H1 (cell line): ENCODE data around the gene PI4KB. TPM values are rescaled to one million over a fixed set of nuclear protein-coding genes. Genes with fewer than 3 reads are reported as not detected.

Source experiments
- CTCF ChIA-PET: fragments of 300-600 bp; sonication (Branson Sonifier 250); formaldehyde crosslinking; loops from one replicate; lab custom pipeline; 2021; ENCODE audit not compliant: partially characterized antibody; lab: Charles Lee
- POLR2A ChIA-PET: fragments of 300-600 bp; sonication (Branson Sonifier 250); formaldehyde crosslinking; loops from one replicate; lab custom pipeline; 2021; ENCODE audit warnings: inconsistent platforms; ENCODE audit not compliant: partially characterized antibody; lab: Charles Lee
- DNase-seq, 2 experiments: peaks; one replicate each; pipeline versions ENCODE4 v3.0.0 to v3.0.0-alpha.2; 2010 to 2022; ENCODE audit warnings: low spot score in 2 of 2, low read depth in 1 of 2, mixed read lengths in 1 of 2
- FAIRE-seq: peaks from 2 replicates; lab custom pipeline; 2011; peaks lifted over from hg19 to GRCh38; lab: Jason Lieb, UNC
- H2AFZ ChIP-seq: 2 replicates; pipeline ENCODE4 v1.8.1; 2012; ENCODE audit warnings: low read length, inconsistent platforms
- H2AK5ac ChIP-seq: 2 replicates; pipeline ENCODE4 v1.6.1; 2013; ENCODE audit warnings: low read depth, low read length
- H2BK120ac ChIP-seq: replicated peaks from 2 replicates; pipeline ENCODE3; 2013; ENCODE audit warnings: low read depth, low read length, inconsistent platforms
- H2BK12ac ChIP-seq: 2 replicates; pipeline ENCODE4 v1.6.1; 2013; ENCODE audit warnings: low read depth, low read length
- H2BK15ac ChIP-seq: 2 replicates; pipeline ENCODE4 v1.6.1; 2013; ENCODE audit warnings: low read length
- H2BK20ac ChIP-seq: 2 replicates; pipeline ENCODE4 v1.6.1; 2013; ENCODE audit warnings: low read length
- H2BK5ac ChIP-seq: 2 replicates; pipeline ENCODE4 v1.6.1; 2013; ENCODE audit warnings: low read depth, low read length
- H3K14ac ChIP-seq: 2 replicates; pipeline ENCODE4 v1.6.1; 2013; ENCODE audit warnings: inconsistent platforms; ENCODE audit not compliant: insufficient read length
- H3K18ac ChIP-seq: 2 replicates; pipeline ENCODE4 v1.6.1; 2013; ENCODE audit warnings: low read length; ENCODE audit errors: extremely low read depth
- H3K23ac ChIP-seq: 2 replicates; pipeline ENCODE4 v1.6.1; 2013; ENCODE audit warnings: inconsistent platforms; ENCODE audit not compliant: insufficient read length
- H3K23me2 ChIP-seq: 2 replicates; pipeline ENCODE4 v1.6.1; 2013; ENCODE audit warnings: low read depth, low read length
- H3K27ac ChIP-seq: 2 replicates; pipeline ENCODE4 v1.6.1; 2011; ENCODE audit warnings: low read depth, low read length, inconsistent platforms
- H3K27me3 ChIP-seq, 4 experiments: replicated peaks in 1 of 4; 1 replicate in 1 of 4; 2 replicates in 3 of 4; pipeline versions ENCODE4 v1.6.1 to v1.8.1; 2011 to 2013; ENCODE audit warnings: low read length in 3 of 4, mild to moderate bottlenecking in 3 of 4, inconsistent platforms in 2 of 4, mixed read lengths in 2 of 4, moderate library complexity in 1 of 4; ENCODE audit not compliant: control insufficient read depth in 3 of 4, insufficient read depth in 3 of 4; ENCODE audit errors: extremely low read depth in 1 of 4
- H3K36me3 ChIP-seq, 4 experiments: 2 replicates each; pipeline versions ENCODE4 v1.6.1 to v1.8.1; 2011 to 2013; ENCODE audit warnings: mild to moderate bottlenecking in 4 of 4, low read length in 3 of 4, moderate library complexity in 2 of 4, control low read depth in 1 of 4, inconsistent platforms in 1 of 4; ENCODE audit not compliant: insufficient read depth in 4 of 4, control insufficient read depth in 2 of 4
- H3K4ac ChIP-seq: replicated peaks from 2 replicates; pipeline ENCODE3; 2013; ENCODE audit warnings: low read length, low read depth, mixed read lengths, inconsistent platforms; ENCODE audit not compliant: insufficient read length
- H3K4me1 ChIP-seq, 4 experiments: replicated peaks in 1 of 4; 1 replicate in 1 of 4; 2 replicates in 3 of 4; pipeline versions ENCODE4 v1.6.1 to v1.8.1; 2011 to 2013; ENCODE audit warnings: low read length in 3 of 4, inconsistent platforms in 2 of 4, mixed read lengths in 1 of 4; ENCODE audit not compliant: insufficient read depth in 4 of 4, control insufficient read depth in 3 of 4
- H3K4me2 ChIP-seq, 2 experiments: 2 replicates each; pipeline versions ENCODE4 v1.6.1 to v1.8.1; 2011 to 2013; ENCODE audit warnings: low read depth in 2 of 2, low read length in 2 of 2, control low read depth in 1 of 2, inconsistent platforms in 1 of 2, mild to moderate bottlenecking in 1 of 2; ENCODE audit not compliant: insufficient read depth in 1 of 2
- H3K4me3 ChIP-seq, 4 experiments: fragments of 200-600, 300-600 bp in 1 of 4; sonication (generic), shearing (Covaris generic), sonication (Bioruptor Twin) in 1 of 4; 2 replicates each; pipeline versions ENCODE4 v1.5.1 to v1.8.1; 2011 to 2016; ENCODE audit warnings: low read length in 4 of 4, low read depth in 3 of 4, control low read depth in 2 of 4, inconsistent platforms in 2 of 4, mild to moderate bottlenecking in 2 of 4, mixed read lengths in 1 of 4, moderate library complexity in 1 of 4; ENCODE audit not compliant: insufficient read depth in 2 of 4; ENCODE audit errors: extremely low read depth in 1 of 4
- H3K56ac ChIP-seq: replicated peaks from 2 replicates; pipeline ENCODE3; 2013; ENCODE audit warnings: low read depth, mild to moderate bottlenecking, mixed read lengths, low read length, inconsistent platforms; ENCODE audit not compliant: insufficient read length
- H3K79me1 ChIP-seq: 2 replicates; pipeline ENCODE4 v1.6.1; 2013; ENCODE audit warnings: low read depth, low read length, control low read depth
- H3K79me2 ChIP-seq, 2 experiments: 2 replicates each; pipeline versions ENCODE4 v1.6.1 to v1.8.1; 2012 to 2013; ENCODE audit warnings: low read length in 2 of 2, mild to moderate bottlenecking in 2 of 2, inconsistent platforms in 1 of 2; ENCODE audit not compliant: insufficient read depth in 2 of 2, control insufficient read depth in 1 of 2
- H3K9ac ChIP-seq, 4 experiments: replicated peaks in 1 of 4; 1 replicate in 1 of 4; 2 replicates in 3 of 4; pipeline versions ENCODE4 v1.6.1 to v1.8.1; 2011 to 2013; ENCODE audit warnings: low read depth in 3 of 4, low read length in 3 of 4, control low read depth in 2 of 4, mild to moderate bottlenecking in 2 of 4, moderate library complexity in 2 of 4, inconsistent platforms in 1 of 4; ENCODE audit errors: extremely low read depth in 1 of 4
- H3K9me3 ChIP-seq, 2 experiments: 2 replicates each; pipeline versions ENCODE4 v1.6.1 to v1.8.1; 2012 to 2013; ENCODE audit warnings: mild to moderate bottlenecking in 2 of 2, moderate library complexity in 2 of 2, control low read depth in 1 of 2, inconsistent platforms in 1 of 2, low read depth in 1 of 2, low read length in 1 of 2, mixed read lengths in 1 of 2; ENCODE audit not compliant: insufficient read depth in 2 of 2
- H4K20me1 ChIP-seq, 2 experiments: replicated peaks in 1 of 2; 2 replicates each; pipeline versions ENCODE3 to v1.8.1; 2011 to 2013; ENCODE audit warnings: inconsistent platforms in 2 of 2, low read length in 2 of 2, mild to moderate bottlenecking in 1 of 2; ENCODE audit not compliant: insufficient read depth in 2 of 2, control insufficient read depth in 1 of 2
- H4K5ac ChIP-seq: 2 replicates; pipeline ENCODE4 v1.6.1; 2013; ENCODE audit warnings: low read length, low read depth, mixed read lengths, inconsistent platforms; ENCODE audit not compliant: insufficient read length
- H4K8ac ChIP-seq: 2 replicates; pipeline ENCODE4 v1.8.0; 2013; ENCODE audit warnings: mild to moderate bottlenecking, moderate library complexity, low read length, inconsistent platforms; ENCODE audit not compliant: insufficient read depth; ENCODE audit errors: extremely low read depth
- H4K91ac ChIP-seq: replicated peaks from 2 replicates; pipeline ENCODE3; 2013; ENCODE audit warnings: low read length, mixed read lengths, inconsistent platforms; ENCODE audit not compliant: insufficient read length
- ATF3 ChIP-seq: IDR thresholded peaks from 2 replicates; pipeline ENCODE4 v1.6.1; 2011; ENCODE audit warnings: low read depth, mild to moderate bottlenecking, low read length; ENCODE audit not compliant: insufficient read depth
- CBX8 ChIP-seq: fragments of 300-800, 300-1000 bp; sonication (generic); IDR thresholded peaks from 2 replicates; pipeline ENCODE4 v1.7.1; 2016; ENCODE audit warnings: low read depth, low read length, borderline replicate concordance
- CHD1 ChIP-seq: IDR thresholded peaks from 2 replicates; pipeline ENCODE4 v1.6.1; 2012; ENCODE audit warnings: low read depth, low read length, improper control_type of control experiment
- KDM1A ChIP-seq: fragments of 200-600, 300-600 bp; sonication (generic); IDR thresholded peaks from 2 replicates; pipeline ENCODE4 v1.7.1; 2016; ENCODE audit warnings: mild to moderate bottlenecking, low read length, borderline replicate concordance
- POLR2AphosphoS5 ChIP-seq: IDR thresholded peaks from 2 replicates; pipeline ENCODE4 v1.6.1; 2011; ENCODE audit warnings: low read depth, low read length
- SIX5 ChIP-seq: IDR thresholded peaks from 2 replicates; pipeline ENCODE4 v1.6.1; 2011; ENCODE audit warnings: mild to moderate bottlenecking, low read depth, low read length
- TCF12 ChIP-seq: IDR thresholded peaks from 2 replicates; pipeline ENCODE4 v1.6.1; 2011; ENCODE audit warnings: low read depth, mild to moderate bottlenecking, low read length
- YY1 ChIP-seq: IDR thresholded peaks from 2 replicates; pipeline ENCODE4 v1.6.1; 2011; ENCODE audit warnings: low read depth, mild to moderate bottlenecking, low read length
- WGBS, 2 experiments: shearing (Covaris generic) in 1 of 2; methylation state at CpG; one replicate each; pipeline versions ENCODE4 v1.1.6 to v1.1.7; 2013 to 2015; ENCODE audit warnings: low lambda C conversion rate in 2 of 2, mixed read lengths in 2 of 2, inconsistent platforms in 1 of 2, low coverage in 1 of 2, missing lambda C conversion rate in 1 of 2; ENCODE audit not compliant: insufficient replicate concordance in 2 of 2, insufficient coverage in 1 of 2, insufficient read length in 1 of 2; ENCODE audit errors: extremely low coverage in 1 of 2, missing lambda C conversion rate in 1 of 2; 5-methylcytosine and 5-hydroxymethylcytosine counted together
- polyA plus RNA-seq, 7 experiments: library from polyadenylated mRNA; depleted of rRNA in 3 of 7; stranded (reverse) in 5 of 7; unstranded in 2 of 7; fragments of >200 nt in 5 of 7; fragments of 200-250 nt in 2 of 7; gene quantifications; 1 replicate in 5 of 7; 2 replicates in 1 of 7; 4 replicates in 1 of 7; pipeline versions ENCODE4 v1.2.1 to v1.2.3, GENCODE V29; 2011 to 2013; ENCODE audit warnings: missing spikeins in 2 of 7, mixed read lengths in 2 of 7
- total RNA-seq: library from RNA; stranded (reverse); fragmentation: NEBNext Ultra II Directional; extraction: Animal tissue kit (Norgen Biotek cat#: 25700); gene quantifications from 2 replicates; pipeline ENCODE4 v1.2.1, GENCODE V29; 2021

Gene PI4KB
- total and polyA plus RNA-seq, 2 of the 8 experiments (the other 6 are each of a cell fraction or from before 2014, with no cell fraction given) = 30.1 to 37.1 TPM

GRCh38 chr1:151289991-151290708 is 37.1 kb downstream of the PI4KB start:
- Histone ChIP-seq H3K36me3 (peaks cover 24 to 82% (median 43%) of the 10 kb centered on the region in 4 experiments), H3K18ac (no peak overlapping the region), H3K56ac (no peak overlapping the region), H4K91ac (no peak overlapping the region), H4K5ac (no peak overlapping the region), H2BK20ac (no peak overlapping the region), H2BK5ac (no peak overlapping the region; the same call in 1 of the 2 replicates), H3K23ac (no peak overlapping the region), H3K4me3 (no peak overlapping the region), H3K14ac (no peak overlapping the region), H3K79me2 (peaks cover 0 to 10% of the 10 kb centered on the region in 2 experiments; a peak in 1 of 4 replicates), H3K4ac (no peak overlapping the region), H3K27ac (no peak overlapping the region), H3K4me2 (no peak overlapping the region), H2AFZ (no peak overlapping the region), H3K27me3 (no peaks in the 10 kb centered on the region), H3K23me2 (no peaks in the 10 kb centered on the region), H3K4me1 (peaks cover 4 to 16% (median 10%) of the 10 kb centered on the region in 4 experiments), H2BK15ac (no peak overlapping the region), H4K20me1 (peaks cover 7 to 27% of the 10 kb centered on the region in 2 experiments), H3K79me1 (peaks cover 12% of the 10 kb centered on the region; the same call in 1 of the 2 replicates), H3K9me3 (no peaks in the 10 kb centered on the region)
- no peak for DNase-seq
- WGBS, 2 experiments = 92% methylated on average over 21 of the region's 21 CpGs; no CpG with 5 or more reads in 1 of the 2 experiments
- FAIRE-seq = no peak
- CTCF ChIA-PET = interaction anchor here (0.6 kb wide), 1 partner anchor 18 kb away, joined by 3 read pairs; no protein-coding TSS in a partner anchor
- TF ChIP-seq SIX5 (no peak), CBX8 (no peak), POLR2AphosphoS5 (peak; percentile 65; the same call in 1 of the 2 replicates), YY1 (no peak), ATF3 (no peak), TCF12 (no peak), KDM1A (no peak), CHD1 (no peak)
- TF ChIP-seq, all 59 proteins: peak for 1
- H3K9ac ChIP-seq = no peak overlapping the region
- POLR2A ChIA-PET = interaction anchor here (0.6 to 1.7 kb wide), 5 partner anchors 9 to 127 kb away, joined by 3 to 14 read pairs (median 5); partner anchors contain the start of gene ZNF687
- no peak overlapping the region for H2BK120ac ChIP-seq
- H2BK12ac ChIP-seq = no peak overlapping the region
- no peak overlapping the region for H2AK5ac ChIP-seq
- no peak overlapping the region; the same call in 1 of the 2 replicates for H4K8ac ChIP-seq
